K562 (cell line): ENCODE results near the gene RAI1. TPM values are rescaled to one million over a fixed set of nuclear protein-coding genes. Genes with fewer than 3 reads are reported as not detected.

Source experiments
- ATAC-seq: fragments of 200-7000 bp; cut with Tn5 transposase; 3 replicates; pipeline ENCODE4 v1.9.1; 2020; ENCODE audit warnings: moderate library complexity
- BruUV-seq: library from RNA; stranded (reverse); fragments of 400-500 nt; replicated peaks from 2 replicates; lab custom pipeline; 2021; lab: Mats Ljungman, UMichigan
- CTCF ChIA-PET: fragments of 300-600 bp; formaldehyde crosslinking; extraction: SDS; loops from one replicate; lab custom pipeline; 2021; ENCODE audit warnings: low intra/inter-chr PET ratio; lab: Yijun Ruan, JAX
- POLR2A ChIA-PET: fragments of 300-600, 350-650 bp; sonication (Branson Sonifier 250); formaldehyde crosslinking; extraction: SDS; loops from one replicate; lab custom pipeline; 2021; ENCODE audit warnings: antibody characterized with exemption, inconsistent platforms; lab: Yijun Ruan, JAX
- DNase-seq, 4 experiments: peaks; one replicate each; pipeline versions ENCODE4 v3.0.0 to v3.0.0-alpha.2; 2011 to 2018; ENCODE audit warnings: low spot score in 3 of 4, mixed read lengths in 3 of 4; ENCODE audit errors: extremely low read depth in 1 of 4
- FAIRE-seq: peaks from 2 replicates; lab custom pipeline; 2011; peaks lifted over from hg19 to GRCh38; lab: Jason Lieb, UNC
- H2AFZ ChIP-seq: 2 replicates; pipeline ENCODE4 v1.6.0; 2011; ENCODE audit warnings: low read depth, low read length, control low read depth, inconsistent platforms
- H3K27ac ChIP-seq: fragments of 200-600 bp; 3 replicates; pipeline ENCODE4 v1.8.0; 2011; ENCODE audit warnings: low read depth, mild to moderate bottlenecking, control low read depth, inconsistent platforms, low read length, moderate library complexity, mixed read lengths; ENCODE audit errors: extremely low read depth
- H3K27me3 ChIP-seq, 2 experiments: fragments of 300-600 bp in 1 of 2; 2 replicates in 1 of 2; 3 replicates in 1 of 2; pipeline versions ENCODE4 v1.6.0 to v1.8.0; 2011; ENCODE audit warnings: inconsistent platforms in 2 of 2, low read length in 2 of 2, mild to moderate bottlenecking in 1 of 2, mixed read lengths in 1 of 2, moderate library complexity in 1 of 2; ENCODE audit not compliant: control insufficient read depth in 2 of 2, insufficient read depth in 2 of 2
- H3K36me3 ChIP-seq: fragments of 300-600 bp; 3 replicates; pipeline ENCODE4 v1.8.0; 2011; ENCODE audit warnings: mild to moderate bottlenecking, low read length, inconsistent platforms; ENCODE audit not compliant: control insufficient read depth, insufficient read depth
- H3K4me1 ChIP-seq, 2 experiments: fragments of 200-600 bp in 1 of 2; replicated peaks in 1 of 2; 2 replicates in 1 of 2; 3 replicates in 1 of 2; pipeline versions ENCODE4 v1.5.1 to v1.8.0; 2011; ENCODE audit warnings: inconsistent platforms in 2 of 2, low read length in 2 of 2, mild to moderate bottlenecking in 1 of 2, mixed read lengths in 1 of 2, moderate library complexity in 1 of 2; ENCODE audit not compliant: control insufficient read depth in 2 of 2, insufficient read depth in 2 of 2
- H3K4me2 ChIP-seq: 2 replicates; pipeline ENCODE4 v1.6.1; 2011; ENCODE audit warnings: low read length, control low read depth, inconsistent platforms, mixed read lengths; ENCODE audit not compliant: insufficient read depth
- H3K4me3 ChIP-seq: fragments of 200-600 bp; sonication (generic), shearing (Covaris generic); 2 replicates; pipeline ENCODE4 v1.5.1; 2016; ENCODE audit warnings: control low read depth, inconsistent platforms
- H3K79me2 ChIP-seq: fragments of 200-600 bp; 3 replicates; pipeline ENCODE4 v1.8.0; 2011; ENCODE audit warnings: low read length, inconsistent platforms; ENCODE audit not compliant: control insufficient read depth, insufficient read depth
- H3K9ac ChIP-seq, 2 experiments: 2 replicates each; pipeline versions ENCODE4 v1.6.0 to v1.6.1; 2011; ENCODE audit warnings: low read depth in 2 of 2, low read length in 2 of 2, control low read depth in 1 of 2, inconsistent platforms in 1 of 2, mild to moderate bottlenecking in 1 of 2, mixed read lengths in 1 of 2; ENCODE audit not compliant: insufficient read depth in 1 of 2
- H3K9me1 ChIP-seq: one replicate; pipeline ENCODE4 v1.6.0; 2011; ENCODE audit warnings: inconsistent platforms, mild to moderate bottlenecking, low read length, moderate library complexity; ENCODE audit not compliant: control insufficient read depth, insufficient read depth
- H3K9me3 ChIP-seq: replicated peaks from 2 replicates; pipeline ENCODE4 v1.5.1; 2011; ENCODE audit warnings: low read depth, low read length, inconsistent platforms; ENCODE audit not compliant: control insufficient read depth, insufficient read depth
- H4K20me1 ChIP-seq: replicated peaks from 2 replicates; pipeline ENCODE4 v1.6.1; 2011; ENCODE audit warnings: low read length, inconsistent platforms, mixed read lengths; ENCODE audit not compliant: control insufficient read depth, insufficient read depth
- BCLAF1 ChIP-seq, 2 experiments: fragments of 450-650 bp in 1 of 2; IDR thresholded peaks; 2 replicates each; pipeline ENCODE4 v1.6.1; 2011 to 2017; ENCODE audit warnings: low read depth in 2 of 2, antibody characterized with exemption in 1 of 2, borderline replicate concordance in 1 of 2, low read length in 1 of 2, mild to moderate bottlenecking in 1 of 2, mixed read lengths in 1 of 2; ENCODE audit not compliant: control insufficient read depth in 1 of 2
- BRCA1 ChIP-seq, 2 experiments: fragments of 450-650 bp in 1 of 2; sonication (generic) in 1 of 2; formaldehyde crosslinking in 1 of 2; IDR thresholded peaks; 2 replicates each; pipeline versions ENCODE4 v1.5.0 to v1.6.1; 2017 to 2020; ENCODE audit warnings: mild to moderate bottlenecking in 1 of 2, missing genetic modification reagents in 1 of 2
- EZH2 ChIP-seq: IDR thresholded peaks from 2 replicates; pipeline ENCODE4 v1.6.1; 2012; ENCODE audit warnings: low read depth, mild to moderate bottlenecking, inconsistent platforms, low read length, borderline replicate concordance
- KDM5B ChIP-seq: fragments of 200-600 bp; sonication (generic); IDR thresholded peaks from 2 replicates; pipeline ENCODE4 v1.6.1; 2012; ENCODE audit warnings: low read depth, mild to moderate bottlenecking, moderate library complexity, low read length, control low read depth, inconsistent platforms; ENCODE audit not compliant: insufficient replicate concordance
- POLR2AphosphoS5 ChIP-seq: IDR thresholded peaks from 2 replicates; pipeline ENCODE4 v1.6.1; 2011; ENCODE audit warnings: mild to moderate bottlenecking, low read depth, low read length, moderate library complexity; ENCODE audit not compliant: control insufficient read depth, insufficient read depth
- RHOXF2B ChIP-seq: fragments of 250-450 bp; sonication (Bioruptor Pico); conservative IDR thresholded peaks from 2 replicates; pipeline ENCODE4 v1.5.1; 2021
- TEAD4 ChIP-seq, 2 experiments: sonication (generic) in 1 of 2; formaldehyde crosslinking in 1 of 2; IDR thresholded peaks; 2 replicates each; pipeline versions ENCODE4 v1.6.1 to v1.8.0; 2012 to 2022; ENCODE audit warnings: borderline replicate concordance in 1 of 2, inconsistent platforms in 1 of 2, low read length in 1 of 2, mild to moderate bottlenecking in 1 of 2, missing genetic modification reagents in 1 of 2
- ZFP1 ChIP-seq: fragments of 450-650 bp; formaldehyde crosslinking; IDR thresholded peaks from 2 replicates; pipeline ENCODE4 v1.4.0; 2020; ENCODE audit warnings: mild to moderate bottlenecking, mixed read lengths
- ZNF23 ChIP-seq: fragments of 250-450 bp; sonication (Bioruptor Pico); IDR thresholded peaks from 2 replicates; pipeline ENCODE4 v1.4.0; 2020; ENCODE audit warnings: mild to moderate bottlenecking
- ZNF395 ChIP-seq: fragments of 200-800 bp; sonication (Bioruptor generic); IDR thresholded peaks from 2 replicates; pipeline ENCODE4 v1.6.1; 2017; ENCODE audit warnings: missing genetic modification characterization, missing compliant biosample characterization
- WGBS: fragments of 100-300 bp; shearing (Covaris generic); methylation state at CpG from one replicate; pipeline ENCODE4 v1.1.6; 2016; ENCODE audit warnings: low coverage, mixed read lengths; ENCODE audit not compliant: insufficient coverage; ENCODE audit errors: missing lambda C conversion rate; 5-methylcytosine and 5-hydroxymethylcytosine counted together
- in situ Hi-C: fragments of 300-500 bp; cut with MboI; formaldehyde crosslinking; loops from 4 replicates; pipeline ENCODE4 v1.15.0; 2018; ENCODE audit warnings: inconsistent platforms, mixed read lengths
- intact Hi-C: fragments of 100-400 bp; cut with micrococcal nuclease; formaldehyde crosslinking; loops from 2 replicates; pipeline ENCODE4 v1.14.2; 2022
- polyA plus RNA-seq, 8 experiments: library from polyadenylated mRNA; depleted of rRNA in 4 of 8; stranded (reverse) in 5 of 8; unstranded in 3 of 8; fragments of >200 nt; fragmentation: Nextera tagmentation in 2 of 8; fragmentation: Illumina TruSeq in 1 of 8; extraction: Ambion mirVana in 2 of 8; extraction: Trizol in 1 of 8; gene quantifications; 2 replicates each; pipeline versions ENCODE4 v1.2.1 to v1.2.3, GENCODE V29; 2011 to 2014; ENCODE audit warnings: inconsistent platforms in 1 of 8, missing spikeins in 1 of 8
- total RNA-seq, 7 experiments: library from RNA; depleted of rRNA in 6 of 7; stranded (reverse); fragments of >200 nt in 6 of 7; fragmentation: Illumina TruSeq in 2 of 7; extraction: Trizol in 2 of 7; gene quantifications; 2 replicates each; pipeline versions ENCODE4 v1.2.1 to v1.2.3, GENCODE V29; 2011 to 2021; ENCODE audit warnings: low replicate concordance in 1 of 7
- TF ChIP-seq, protein P1 (sequence below): fragments of 200-800 bp; sonication (Bioruptor generic); IDR thresholded peaks from 2 replicates; pipeline ENCODE4 v1.6.1; 2017; ENCODE audit warnings: missing genetic modification characterization, missing compliant biosample characterization

RAI1 gene
- total and polyA plus RNA-seq, 9 of the 15 experiments (the other 6 are each of a cell fraction or from before 2014, with no cell fraction given), result 0.68 to 19.9 (median 5.5) TPM

- Histone ChIP-seq H3K9me3 (no peaks in the 10 kb centered on the region), H3K27me3 (no peaks in the 10 kb centered on the region), H3K36me3 (peaks cover 20% of the 10 kb centered on the region; the same call in 2 of the 3 replicates), H3K4me3 (peak overlapping the region; percentile 19; the same call in 1 of the 2 replicates), H3K9ac (peak overlapping the region; percentile 99), H3K9me1 (no peaks in the 10 kb centered on the region), H3K27ac (peak overlapping the region; percentile 100), H3K79me2 (peaks cover 68% of the 10 kb centered on the region), H4K20me1 (peaks cover 3% of the 10 kb centered on the region; the same call in 1 of the 2 replicates), H3K4me2 (peak overlapping the region; percentile 97), H3K4me1 (peaks cover 64 to 82% of the 10 kb centered on the region in 2 experiments), H2AFZ (peak overlapping the region; percentile 24; the same call in 1 of the 2 replicates)
- DNase-seq (peak in 2 of 4 experiments; percentile 53 to 82), ATAC-seq (peak; percentile 13), FAIRE-seq (peak; percentile 89)
- in situ Hi-C loops, result no loop called here
- WGBS, result 15% methylated on average over 9 of the region's 11 CpGs
- no TSS peak for BruUV-seq
- CTCF ChIA-PET, result no interaction called here
- intact Hi-C loops, result loop anchor here (2.0 kb wide), 2 partner anchors 13 to 15 kb away; no protein-coding TSS in a partner anchor
- POLR2A ChIA-PET, result interaction anchor here (0.6 to 6.7 kb wide), 14 partner anchors 10 to 324 kb away, joined by 3 to 102 read pairs (median 4); no protein-coding TSS in a partner anchor
- TF ChIP-seq ZNF395 (CRISPR knock-in tag) (no peak; the same call in 1 of the 2 replicates), KDM5B (no peak), ZFP1 (CRISPR knock-in tag) (no peak), BCLAF1 (IDR thresholded peaks at IDR 0.05; ENCODE audit: borderline replicate concordance in 1 of 2, control insufficient read depth in 1 of 2, low read depth in 2 of 2, low read length in 1 of 2) (no peak), RHOXF2B (CRISPR knock-in tag) (no peak), EZH2 (no peak), POLR2AphosphoS5 (peak; percentile 61; the same call in 1 of the 2 replicates), TEAD4 (IDR thresholded peaks at IDR 0.05; ENCODE audit: low read length) (no peak), TEAD4 (CRISPR knock-in tag; IDR thresholded peaks at IDR 0.05; ENCODE audit: borderline replicate concordance) (no peak), BRCA1 (IDR thresholded peaks at IDR 0.05) (no peak), BRCA1 (CRISPR knock-in tag; IDR thresholded peaks at IDR 0.05) (no peak), ZNF23 (CRISPR knock-in tag) (no peak)
- TF ChIP-seq, protein P1, sequence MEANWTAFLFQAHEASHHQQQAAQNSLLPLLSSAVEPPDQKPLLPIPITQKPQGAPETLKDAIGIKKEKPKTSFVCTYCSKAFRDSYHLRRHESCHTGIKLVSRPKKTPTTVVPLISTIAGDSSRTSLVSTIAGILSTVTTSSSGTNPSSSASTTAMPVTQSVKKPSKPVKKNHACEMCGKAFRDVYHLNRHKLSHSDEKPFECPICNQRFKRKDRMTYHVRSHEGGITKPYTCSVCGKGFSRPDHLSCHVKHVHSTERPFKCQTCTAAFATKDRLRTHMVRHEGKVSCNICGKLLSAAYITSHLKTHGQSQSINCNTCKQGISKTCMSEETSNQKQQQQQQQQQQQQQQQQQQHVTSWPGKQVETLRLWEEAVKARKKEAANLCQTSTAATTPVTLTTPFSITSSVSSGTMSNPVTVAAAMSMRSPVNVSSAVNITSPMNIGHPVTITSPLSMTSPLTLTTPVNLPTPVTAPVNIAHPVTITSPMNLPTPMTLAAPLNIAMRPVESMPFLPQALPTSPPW (CRISPR knock-in tag), result peak; percentile 54; the same call in 1 of the 2 replicates
Observed at GRCh38 chr17:17837966-17838962, 157.0 kb downstream of the RAI1 start.
